MCF 10A (cell line): ENCODE results near the gene ERCC1. TPM values are rescaled to one million over a fixed set of nuclear protein-coding genes. Genes with fewer than 3 reads are reported as not detected.
A peak's percentile ranks its signal among the peaks of the same experiment; 100 is the strongest.

Experiments used
- BruUV-seq: library from RNA; stranded (reverse); fragments of 400-500 nt; replicated peaks from 2 replicates; lab custom pipeline; 2021; lab: Mats Ljungman, UMichigan
- CTCF ChIA-PET: fragments of 300-600 bp; sonication (Branson Sonifier 250); formaldehyde crosslinking; extraction: SDS; loops from one replicate; lab custom pipeline; 2021; ENCODE audit warnings: antibody characterized with exemption, inconsistent platforms; lab: Yijun Ruan, JAX
- POLR2A ChIA-PET: fragments of 300-600, 350-650 bp; sonication (Branson Sonifier 250); formaldehyde crosslinking; extraction: SDS; loops from one replicate; lab custom pipeline; 2020; ENCODE audit warnings: antibody characterized with exemption, inconsistent platforms; lab: Yijun Ruan, JAX
- DNase-seq: peaks from one replicate; pipeline ENCODE4 v3.0.0-alpha.2; 2018; ENCODE audit not compliant: unreplicated experiment
- H3K27ac Mint-ChIP-seq: one replicate; pipeline ENCODE4 v1.8.0; 2022; ENCODE audit warnings: mild to moderate bottlenecking, low read depth, mixed read lengths; ENCODE audit not compliant: unreplicated experiment
- H3K27me3 Mint-ChIP-seq: one replicate; pipeline ENCODE4 v1.8.0; 2022; ENCODE audit warnings: mixed read lengths; ENCODE audit not compliant: insufficient read depth, unreplicated experiment
- H3K36me3 Mint-ChIP-seq: one replicate; pipeline ENCODE4 v1.8.0; 2022; ENCODE audit warnings: mild to moderate bottlenecking, moderate library complexity, mixed read lengths; ENCODE audit not compliant: insufficient read depth, unreplicated experiment
- H3K4me1 Mint-ChIP-seq: one replicate; pipeline ENCODE4 v1.8.0; 2022; ENCODE audit warnings: mixed read lengths; ENCODE audit not compliant: insufficient read depth, unreplicated experiment
- H3K4me3 Mint-ChIP-seq: one replicate; pipeline ENCODE4 v1.8.0; 2022; ENCODE audit warnings: mild to moderate bottlenecking, moderate library complexity, mixed read lengths; ENCODE audit not compliant: unreplicated experiment
- H3K9me3 Mint-ChIP-seq: one replicate; pipeline ENCODE4 v1.8.0; 2022; ENCODE audit warnings: mixed read lengths; ENCODE audit not compliant: unreplicated experiment
- CTCF ChIP-seq: fragments of 200-600 bp; IDR thresholded peaks from one replicate; pipeline ENCODE4 v1.8.0; 2022; ENCODE audit warnings: antibody characterized with exemption, mild to moderate bottlenecking; ENCODE audit not compliant: unreplicated experiment
- intact Hi-C: fragments of 100-400 bp; cut with micrococcal nuclease; formaldehyde crosslinking; loops from 2 replicates; pipeline ENCODE4 v1.14.1; 2022
- total RNA-seq: library from RNA; stranded (reverse); gene quantifications from 2 replicates; pipeline ENCODE4 v1.2.3, GENCODE V29; 2022

ERCC1 gene
- total RNA-seq, 1 experiment from 2014 or later = 227 TPM

GRCh38 chr19:45419396-45419795 is 4.3 kb downstream of the ERCC1 start:
- intact Hi-C loops = no loop called here
- TF ChIP-seq CTCF = no peak
- peaks cover 29% of the 10 kb centered on the region for H3K4me1 Mint-ChIP-seq
- H3K9me3 Mint-ChIP-seq = no peaks in the 10 kb centered on the region
- no TSS peak for BruUV-seq
- H3K36me3 Mint-ChIP-seq = peaks cover 67% of the 10 kb centered on the region
- CTCF ChIA-PET = no interaction called here
- DNase-seq = no peak
- no peaks in the 10 kb centered on the region for H3K27me3 Mint-ChIP-seq
- no peak overlapping the region for H3K4me3 Mint-ChIP-seq
- H3K27ac Mint-ChIP-seq = no peak overlapping the region
- POLR2A ChIA-PET = interaction anchor here (0.6 kb wide), 1 partner anchor 15 kb away, joined by 3 read pairs; no protein-coding TSS in a partner anchor

- Mint-ChIP-seq H3K4me3 (no peak overlapping the region), H3K9me3 (no peaks in the 10 kb centered on the region), H3K27ac (no peak overlapping the region), H3K4me1 (peaks cover 29% of the 10 kb centered on the region), H3K27me3 (no peaks in the 10 kb centered on the region), H3K36me3 (peaks cover 73% of the 10 kb centered on the region)
- CTCF ChIA-PET = no interaction called here
- TF ChIP-seq CTCF = no peak
- DNase-seq = no peak
- BruUV-seq = no TSS peak
- POLR2A ChIA-PET = no interaction called here
- intact Hi-C loops = no loop called here
These were observed 4.9 kb downstream of the ERCC1 start for GRCh38 chr19:45418802-45419201.

DNA sequence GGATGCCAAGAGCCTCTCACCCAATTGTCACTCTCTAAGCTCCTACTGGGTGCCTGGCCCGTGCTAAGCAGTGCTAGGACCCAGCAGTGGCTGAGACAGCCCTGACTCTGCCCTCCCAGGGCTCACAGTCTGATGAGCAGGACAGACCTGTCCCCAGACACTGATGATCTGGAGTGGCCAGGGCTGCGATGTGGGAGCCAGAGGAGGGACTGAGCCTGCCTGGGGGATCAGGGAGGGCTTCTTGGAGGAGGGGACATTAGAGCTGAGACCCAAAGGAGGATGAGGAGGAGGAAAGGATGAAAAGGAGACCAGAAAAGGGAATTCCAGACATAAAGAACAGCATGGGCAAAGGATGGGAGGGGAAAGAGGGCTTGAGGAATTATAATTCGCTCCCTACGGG is 6.6 kb downstream of the ERCC1 start:
- intact Hi-C loops = no loop called here
- POLR2A ChIA-PET = interaction anchor here (2.4 to 5.8 kb wide), 2 partner anchors 10 to 14 kb away, joined by 10 to 43 read pairs; partner anchors contain the start of gene PPP1R13L

GRCh38 chr19:45414468-45414867 is 9.2 kb downstream of the ERCC1 start:
- ChIA-PET CTCF (interaction anchor here (0.6 to 0.8 kb wide), 3 partner anchors 10 to 64 kb away, joined by 3 to 4 read pairs (median 3); no protein-coding TSS in a partner anchor), POLR2A (interaction anchor here (2.7 to 5.8 kb wide), 2 partner anchors 10 to 12 kb away, joined by 11 to 43 read pairs; partner anchors contain the start of genes ERCC1 and PPP1R13L)
- no peaks in the 10 kb centered on the region for H3K27me3 Mint-ChIP-seq
- H3K36me3 Mint-ChIP-seq = peaks cover 84% of the 10 kb centered on the region
- no peak for TF ChIP-seq CTCF
- peaks cover 5% of the 10 kb centered on the region for H3K4me1 Mint-ChIP-seq
- H3K9me3 Mint-ChIP-seq = no peaks in the 10 kb centered on the region
- intact Hi-C loops = no loop called here
- peak overlapping the region; percentile 70 for H3K27ac Mint-ChIP-seq
- DNase-seq = no peak
- BruUV-seq = no TSS peak
- H3K4me3 Mint-ChIP-seq = no peak overlapping the region

More for the DNA sequence above, 6.6 kb downstream of the ERCC1 start:
- peaks cover 15% of the 10 kb centered on the region for H3K4me1 Mint-ChIP-seq
- no peaks in the 10 kb centered on the region for H3K9me3 Mint-ChIP-seq
- peaks cover 88% of the 10 kb centered on the region for H3K36me3 Mint-ChIP-seq
- no TSS peak for BruUV-seq
- CTCF ChIA-PET = interaction anchor here (0.6 to 0.8 kb wide), 2 partner anchors 14 to 61 kb away, joined by 3 read pairs; no protein-coding TSS in a partner anchor
- no peak for TF ChIP-seq CTCF
- H3K27me3 Mint-ChIP-seq = no peaks in the 10 kb centered on the region
- H3K4me3 Mint-ChIP-seq = no peak overlapping the region
- no peak overlapping the region for H3K27ac Mint-ChIP-seq
- DNase-seq = no peak
